Activated CD4-positive, alpha-beta T cell treated with anti-CD3 and anti-CD28 coated beads for 1 hour (primary cell): ENCODE measurements around the gene MED16.
"Not testable (repeated sequence)": the region's sequence is repeated elsewhere in the genome, so short reads cannot be mapped to it uniquely, and the experiment has no call there.

Experiments used
- DNase-seq: peaks from one replicate; pipeline ENCODE4 v3.0.0-alpha.2; 2020

The MED16 gene

GRCh38 chr19:904545-904944 lies 11.6 kb upstream of the MED16 start:
- DNase-seq = no peak

- DNase-seq = no peak
Measured at GRCh38 chr19:903266-903797, 10.3 kb upstream of the MED16 start.

- DNase-seq = no peak
Measured at GRCh38 chr19:902446-903226, 9.6 kb upstream of the MED16 start.

GRCh38 chr19:902093-902370 lies 9.0 kb upstream of the MED16 start:
- DNase-seq = no peak

GRCh38 chr19:901216-902092 lies 8.5 kb upstream of the MED16 start:
- DNase-seq = no peak

GRCh38 chr19:900302-901111 lies 7.5 kb upstream of the MED16 start:
- no peak for DNase-seq

GRCh38 chr19:900043-900301 lies 7.0 kb upstream of the MED16 start:
- DNase-seq = no peak

- DNase-seq = no peak
Measured at GRCh38 chr19:899336-900042, 6.5 kb upstream of the MED16 start.

- no peak for DNase-seq
Measured at GRCh38 chr19:898663-899062, 5.7 kb upstream of the MED16 start.

GRCh38 chr19:897442-898039 lies 4.6 kb upstream of the MED16 start:
- DNase-seq = no peak

- DNase-seq = no peak
Measured at GRCh38 chr19:896999-897398, 4.0 kb upstream of the MED16 start.

- no peak for DNase-seq
Measured at GRCh38 chr19:896434-896833, 3.4 kb upstream of the MED16 start.

GRCh38 chr19:892243-892893 lies 619 bp downstream of the MED16 start:
- DNase-seq = no peak

GRCh38 chr19:891421-892200 lies 1.4 kb downstream of the MED16 start:
- not testable (repeated sequence) for DNase-seq

GRCh38 chr19:890831-891230 lies 2.2 kb downstream of the MED16 start:
- no peak for DNase-seq

GRCh38 chr19:889662-890295 lies 3.2 kb downstream of the MED16 start:
- no peak for DNase-seq

GRCh38 chr19:888581-889385 lies 4.2 kb downstream of the MED16 start:
- no peak for DNase-seq

GRCh38 chr19:887599-887998 lies 5.4 kb downstream of the MED16 start:
- DNase-seq = no peak

- no peak for DNase-seq
Measured at GRCh38 chr19:887072-887471, 5.9 kb downstream of the MED16 start.
